HCT116 (cell line): Measurements from ENCODE around the gene TNFRSF8. TPM values are rescaled to one million over a fixed set of nuclear protein-coding genes. Genes with fewer than 3 reads are reported as not detected.

Source experiments
- ATAC-seq: fragments of 200-7000 bp; cut with Tn5 transposase; 2 replicates; pipeline ENCODE4 v1.9.1; 2020; ENCODE audit warnings: mild to moderate bottlenecking, moderate library complexity
- BruUV-seq: library from RNA; stranded (reverse); fragments of 400-500 nt; replicated peaks from 2 replicates; lab custom pipeline; 2021; lab: Mats Ljungman, UMichigan
- CTCF ChIA-PET: fragments of 300-600 bp; sonication (Branson Sonifier 250); formaldehyde crosslinking; loops from one replicate; lab custom pipeline; 2021; ENCODE audit warnings: antibody characterized with exemption; lab: Charles Lee
- POLR2A ChIA-PET: fragments of 300-600, 350-600 bp; sonication (Branson Sonifier 250); formaldehyde crosslinking; loops from one replicate; lab custom pipeline; 2021; ENCODE audit warnings: antibody characterized with exemption; lab: Charles Lee
- RAD21 ChIA-PET, 2 experiments: fragments of 300-600 bp; sonication (Branson Sonifier 250); formaldehyde crosslinking; loops; one replicate each; lab custom pipeline; 2023; ENCODE audit warnings: low total read pairs in 2 of 2; ENCODE audit not compliant: uncharacterized antibody in 2 of 2, unreplicated experiment in 2 of 2, low non-redundant PET in 1 of 2; lab: Charles Lee
- DNase-seq: peaks from one replicate; pipeline ENCODE4 v3.0.0-alpha.2; 2010; ENCODE audit warnings: low read depth, low spot score
- H2AFZ ChIP-seq: fragments of 200-600 bp; shearing (Covaris generic), sonication (generic); 2 replicates; pipeline ENCODE4 v1.6.1; 2017; ENCODE audit warnings: low read depth, mixed run types, mixed read lengths, antibody characterized with exemption, low read length; ENCODE audit not compliant: poor library complexity, severe bottlenecking
- H3K27ac ChIP-seq: 2 replicates; pipeline ENCODE4 v1.5.1; 2012; ENCODE audit warnings: low read depth, low read length
- H3K27me3 ChIP-seq: fragments of 200-600 bp; sonication (generic); 2 replicates; pipeline ENCODE4 v1.6.1; 2016; ENCODE audit warnings: mixed run types, low read length, mixed read lengths; ENCODE audit not compliant: insufficient read depth
- H3K36me3 ChIP-seq, 2 experiments: fragments of 200-500 bp in 1 of 2; fragments of 200-600 bp in 1 of 2; sonication (Bioruptor generic) in 1 of 2; sonication (generic) in 1 of 2; 2 replicates each; pipeline versions ENCODE4 v1.5.1 to v1.6.1; 2014 to 2016; ENCODE audit warnings: low read length in 2 of 2, inconsistent platforms in 1 of 2, mixed read lengths in 1 of 2, mixed run types in 1 of 2; ENCODE audit not compliant: insufficient read depth in 2 of 2, control insufficient read depth in 1 of 2
- H3K4me1 ChIP-seq, 2 experiments: fragments of 200-600 bp in 1 of 2; sonication (generic) in 1 of 2; 2 replicates each; pipeline versions ENCODE4 v1.5.1 to v1.6.1; 2012 to 2017; ENCODE audit warnings: low read length in 2 of 2, inconsistent platforms in 1 of 2, mild to moderate bottlenecking in 1 of 2, mixed read lengths in 1 of 2, mixed run types in 1 of 2, moderate library complexity in 1 of 2; ENCODE audit not compliant: insufficient read depth in 2 of 2, control insufficient read depth in 1 of 2
- H3K4me2 ChIP-seq: fragments of 200-600 bp; sonication (generic); 2 replicates; pipeline ENCODE4 v1.6.1; 2017; ENCODE audit warnings: mixed run types, low read length, mixed read lengths
- H3K4me3 ChIP-seq, 2 experiments: fragments of 200-600 bp in 1 of 2; sonication (generic) in 1 of 2; replicated peaks in 1 of 2; 2 replicates each; pipeline ENCODE4 v1.5.1; 2011 to 2016; ENCODE audit warnings: low read length in 2 of 2, control low read depth in 1 of 2, low read depth in 1 of 2, mild to moderate bottlenecking in 1 of 2, mixed read lengths in 1 of 2, mixed run types in 1 of 2
- H3K79me2 ChIP-seq: fragments of 200-600 bp; sonication (generic); 2 replicates; pipeline ENCODE4 v1.6.1; 2017; ENCODE audit warnings: mild to moderate bottlenecking, mixed run types, low read length, moderate library complexity, mixed read lengths; ENCODE audit not compliant: insufficient read depth
- H3K9ac ChIP-seq: fragments of 200-600 bp; sonication (generic); 2 replicates; pipeline ENCODE4 v1.6.1; 2016; ENCODE audit warnings: low read length, mixed read lengths
- H3K9me2 ChIP-seq: fragments of 200-600 bp; sonication (generic), shearing (Covaris generic); 2 replicates; pipeline ENCODE4 v1.6.1; 2017; ENCODE audit warnings: mixed run types, mild to moderate bottlenecking, moderate library complexity; ENCODE audit not compliant: insufficient read depth
- H3K9me3 ChIP-seq, 2 experiments: fragments of 200-500 bp in 1 of 2; fragments of 200-600 bp in 1 of 2; sonication (Bioruptor generic) in 1 of 2; sonication (generic) in 1 of 2; 2 replicates each; pipeline ENCODE4 v1.6.1; 2014 to 2017; ENCODE audit warnings: low read length in 2 of 2, mixed read lengths in 2 of 2, inconsistent platforms in 1 of 2, low read depth in 1 of 2, mild to moderate bottlenecking in 1 of 2, mixed run types in 1 of 2, moderate library complexity in 1 of 2; ENCODE audit not compliant: control insufficient read depth in 1 of 2, insufficient read depth in 1 of 2
- H4K20me1 ChIP-seq: fragments of 200-600 bp; sonication (generic), shearing (Covaris generic); 2 replicates; pipeline ENCODE4 v1.6.1; 2017; ENCODE audit warnings: mixed run types, mild to moderate bottlenecking, moderate library complexity; ENCODE audit not compliant: insufficient read depth
- CEBPB ChIP-seq: IDR thresholded peaks from 2 replicates; pipeline ENCODE4 v1.6.1; 2012; ENCODE audit warnings: low read depth
- EGR1 ChIP-seq: IDR thresholded peaks from 2 replicates; pipeline ENCODE4 v1.6.1; 2012; ENCODE audit warnings: low read depth
- ELF1 ChIP-seq: IDR thresholded peaks from 2 replicates; pipeline ENCODE4 v1.6.1; 2012; ENCODE audit warnings: low read depth, borderline replicate concordance
- EZH2phosphoT487 ChIP-seq: fragments of 200-600 bp; IDR thresholded peaks from 2 replicates; pipeline ENCODE4 v1.6.1; 2018; ENCODE audit warnings: antibody characterized with exemption, borderline replicate concordance
- SIN3A ChIP-seq: IDR thresholded peaks from 2 replicates; pipeline ENCODE4 v1.6.1; 2012; ENCODE audit warnings: low read depth
- SRF ChIP-seq: IDR thresholded peaks from 2 replicates; pipeline ENCODE4 v1.6.1; 2012; ENCODE audit warnings: low read depth
- YY1 ChIP-seq: IDR thresholded peaks from 2 replicates; pipeline ENCODE4 v1.6.1; 2011; ENCODE audit warnings: low read length, low read depth, moderate library complexity, mild to moderate bottlenecking; ENCODE audit not compliant: insufficient replicate concordance; ENCODE audit errors: extremely low read depth
- ZNF274 ChIP-seq: fragments of 200-500 bp; sonication (Bioruptor generic); IDR thresholded peaks from 2 replicates; pipeline ENCODE4 v1.6.1; 2014; ENCODE audit warnings: mild to moderate bottlenecking, low read depth, low read length, inconsistent platforms
- intact Hi-C: fragments of 100-400 bp; cut with micrococcal nuclease; formaldehyde crosslinking; loops from 2 replicates; pipeline ENCODE4 v1.10.0; 2022
- total RNA-seq: library from RNA; stranded (reverse); gene quantifications from one replicate; pipeline ENCODE4 v1.2.1, GENCODE V29; 2021; ENCODE audit not compliant: unreplicated experiment
- TF ChIP-seq, protein P1 (sequence below), 3 experiments: fragments of 200-600 bp in 1 of 3; sonication (generic) in 1 of 3; IDR thresholded peaks in 2 of 3; conservative IDR thresholded peaks in 1 of 3; 2 replicates each; pipeline ENCODE4 v1.5.1; 2012 to 2017; ENCODE audit warnings: low read depth in 2 of 3, low read length in 2 of 3, antibody characterized with exemption in 1 of 3, borderline replicate concordance in 1 of 3, control low read depth in 1 of 3, mild to moderate bottlenecking in 1 of 3, mixed read lengths in 1 of 3, mixed run types in 1 of 3, moderate library complexity in 1 of 3; ENCODE audit not compliant: insufficient read depth in 1 of 3
- TF ChIP-seq, protein P2 (sequence below): IDR thresholded peaks from 2 replicates; pipeline ENCODE4 v1.6.1; 2011; ENCODE audit warnings: mild to moderate bottlenecking, low read length, moderate library complexity; ENCODE audit not compliant: insufficient replicate concordance; ENCODE audit errors: extremely low read depth

The TNFRSF8 gene
- total RNA-seq, 1 experiment from 2014 or later: 0.17 TPM

DNA sequence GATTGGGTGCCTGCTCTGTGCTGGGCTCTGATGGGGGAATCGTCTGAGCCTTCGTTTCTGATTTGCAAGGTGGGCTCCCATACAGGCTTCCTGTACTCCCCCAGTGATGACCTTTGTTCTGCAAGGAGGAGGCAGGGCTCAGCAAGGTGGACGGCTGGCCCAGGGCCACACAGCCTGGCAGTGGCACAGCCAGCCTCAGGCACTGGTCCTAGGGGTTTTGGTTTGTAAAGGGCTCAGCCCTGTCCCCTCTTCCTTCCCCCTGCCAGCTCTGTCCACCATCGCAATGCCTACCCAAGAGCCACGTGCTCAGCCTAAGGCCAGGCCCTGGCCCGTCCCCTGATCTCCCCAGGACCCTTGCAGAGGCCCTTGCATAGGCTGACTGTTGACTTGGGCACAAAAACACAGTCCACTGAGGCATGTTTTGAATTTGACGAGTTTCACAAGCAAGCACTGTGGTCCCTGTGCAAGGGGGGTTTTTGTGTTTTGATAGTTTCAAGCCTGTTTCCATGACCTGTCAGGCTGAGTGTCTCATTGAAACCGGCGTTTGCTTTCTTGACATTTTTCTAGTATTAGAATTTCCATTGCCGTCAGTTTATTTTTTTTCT lies 64.2 kb downstream of the TNFRSF8 start:
- H3K27me3 ChIP-seq: no peaks in the 10 kb centered on the region
- H3K36me3 ChIP-seq: no peaks in the 10 kb centered on the region
- H4K20me1 ChIP-seq: no peaks in the 10 kb centered on the region
- CTCF ChIA-PET: interaction anchor here (5.4 kb wide), 1 partner anchor 83 kb away, joined by 63 read pairs; no protein-coding TSS in a partner anchor
- H3K4me1 ChIP-seq: 0 out of 4 replicates have a peak, but pooled peaks cover 0 to 4% of the 10 kb centered on the region in 2 experiments
- no peak overlapping the region for H3K4me2 ChIP-seq
- no peak overlapping the region for H3K4me3 ChIP-seq
- H3K9me2 ChIP-seq: no peaks in the 10 kb centered on the region
- BruUV-seq: no TSS peak
- H3K9ac ChIP-seq: no peak overlapping the region
- no peaks in the 10 kb centered on the region for H3K9me3 ChIP-seq
- RAD21 ChIA-PET: interaction anchor here in 1 of 2 experiments (0.9 kb wide), 1 partner anchor 33 kb away, joined by 3 read pairs; no protein-coding TSS in a partner anchor
- H2AFZ ChIP-seq: no peak overlapping the region
- POLR2A ChIA-PET: no interaction called here
- DNase-seq (no peak), ATAC-seq (no peak)
- no peak overlapping the region for H3K27ac ChIP-seq
- H3K79me2 ChIP-seq: no peaks in the 10 kb centered on the region
- TF ChIP-seq SRF: no peak
- no peak for TF ChIP-seq ELF1
- no peak for TF ChIP-seq EGR1
- no peak for TF ChIP-seq YY1
- TF ChIP-seq, protein P1, sequence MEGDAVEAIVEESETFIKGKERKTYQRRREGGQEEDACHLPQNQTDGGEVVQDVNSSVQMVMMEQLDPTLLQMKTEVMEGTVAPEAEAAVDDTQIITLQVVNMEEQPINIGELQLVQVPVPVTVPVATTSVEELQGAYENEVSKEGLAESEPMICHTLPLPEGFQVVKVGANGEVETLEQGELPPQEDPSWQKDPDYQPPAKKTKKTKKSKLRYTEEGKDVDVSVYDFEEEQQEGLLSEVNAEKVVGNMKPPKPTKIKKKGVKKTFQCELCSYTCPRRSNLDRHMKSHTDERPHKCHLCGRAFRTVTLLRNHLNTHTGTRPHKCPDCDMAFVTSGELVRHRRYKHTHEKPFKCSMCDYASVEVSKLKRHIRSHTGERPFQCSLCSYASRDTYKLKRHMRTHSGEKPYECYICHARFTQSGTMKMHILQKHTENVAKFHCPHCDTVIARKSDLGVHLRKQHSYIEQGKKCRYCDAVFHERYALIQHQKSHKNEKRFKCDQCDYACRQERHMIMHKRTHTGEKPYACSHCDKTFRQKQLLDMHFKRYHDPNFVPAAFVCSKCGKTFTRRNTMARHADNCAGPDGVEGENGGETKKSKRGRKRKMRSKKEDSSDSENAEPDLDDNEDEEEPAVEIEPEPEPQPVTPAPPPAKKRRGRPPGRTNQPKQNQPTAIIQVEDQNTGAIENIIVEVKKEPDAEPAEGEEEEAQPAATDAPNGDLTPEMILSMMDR (IDR thresholded peaks at IDR 0.05 in 2 of 3, conservative IDR thresholded peaks at IDR 0.05 in 1 of 3; ENCODE audit: borderline replicate concordance in 1 of 3, insufficient read depth in 1 of 3, low read depth in 2 of 3, low read length in 2 of 3): no peak
- intact Hi-C loops: loop anchor here (10.0 kb wide), 1 partner anchor 527 kb away; no protein-coding TSS in a partner anchor

DNA sequence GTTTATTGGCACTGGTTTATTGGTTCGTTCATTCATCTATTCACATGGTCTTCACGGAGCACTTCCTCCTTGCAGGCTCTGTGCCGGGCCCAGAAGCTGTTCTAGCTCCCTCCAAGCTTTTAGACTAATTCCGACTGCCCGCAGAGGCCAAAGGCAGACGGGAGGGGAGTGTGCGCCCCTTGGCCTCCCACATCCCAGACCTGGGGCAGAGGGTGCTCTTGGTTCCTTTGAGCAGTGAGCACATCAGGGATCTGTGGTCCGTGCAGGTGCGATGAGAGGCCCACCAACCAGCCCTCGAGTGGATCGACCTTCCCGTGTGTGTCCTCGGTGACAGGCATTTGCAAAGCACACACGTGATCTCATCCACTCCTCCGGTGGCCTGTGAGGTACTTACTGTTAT lies 65.0 kb downstream of the TNFRSF8 start:
- no peak for ATAC-seq
- H2AFZ ChIP-seq: no peak overlapping the region
- DNase-seq: no peak
- POLR2A ChIA-PET: no interaction called here
- H3K27me3 ChIP-seq: no peaks in the 10 kb centered on the region
- H3K4me2 ChIP-seq: no peak overlapping the region
- H3K79me2 ChIP-seq: no peaks in the 10 kb centered on the region
- H3K36me3 ChIP-seq: no peaks in the 10 kb centered on the region
- H3K9ac ChIP-seq: no peak overlapping the region
- CTCF ChIA-PET: interaction anchor here (5.4 kb wide), 1 partner anchor 82 kb away, joined by 63 read pairs; no protein-coding TSS in a partner anchor
- intact Hi-C loops: loop anchor here (10.0 kb wide), 1 partner anchor 527 kb away; no protein-coding TSS in a partner anchor
- BruUV-seq: no TSS peak
- 0 out of 4 replicates have a peak, but pooled peaks cover 0 to 4% of the 10 kb centered on the region in 2 experiments for H3K4me1 ChIP-seq
- RAD21 ChIA-PET: interaction anchor here in 1 of 2 experiments (0.9 kb wide), 1 partner anchor 32 kb away, joined by 3 read pairs; no protein-coding TSS in a partner anchor
- no peak overlapping the region for H3K4me3 ChIP-seq
- H3K9me3 ChIP-seq: no peaks in the 10 kb centered on the region
- no peak overlapping the region for H3K27ac ChIP-seq
- no peaks in the 10 kb centered on the region for H4K20me1 ChIP-seq
- no peaks in the 10 kb centered on the region for H3K9me2 ChIP-seq
- no peak for TF ChIP-seq ZNF274
- no peak for TF ChIP-seq SIN3A
- TF ChIP-seq, protein P2, sequence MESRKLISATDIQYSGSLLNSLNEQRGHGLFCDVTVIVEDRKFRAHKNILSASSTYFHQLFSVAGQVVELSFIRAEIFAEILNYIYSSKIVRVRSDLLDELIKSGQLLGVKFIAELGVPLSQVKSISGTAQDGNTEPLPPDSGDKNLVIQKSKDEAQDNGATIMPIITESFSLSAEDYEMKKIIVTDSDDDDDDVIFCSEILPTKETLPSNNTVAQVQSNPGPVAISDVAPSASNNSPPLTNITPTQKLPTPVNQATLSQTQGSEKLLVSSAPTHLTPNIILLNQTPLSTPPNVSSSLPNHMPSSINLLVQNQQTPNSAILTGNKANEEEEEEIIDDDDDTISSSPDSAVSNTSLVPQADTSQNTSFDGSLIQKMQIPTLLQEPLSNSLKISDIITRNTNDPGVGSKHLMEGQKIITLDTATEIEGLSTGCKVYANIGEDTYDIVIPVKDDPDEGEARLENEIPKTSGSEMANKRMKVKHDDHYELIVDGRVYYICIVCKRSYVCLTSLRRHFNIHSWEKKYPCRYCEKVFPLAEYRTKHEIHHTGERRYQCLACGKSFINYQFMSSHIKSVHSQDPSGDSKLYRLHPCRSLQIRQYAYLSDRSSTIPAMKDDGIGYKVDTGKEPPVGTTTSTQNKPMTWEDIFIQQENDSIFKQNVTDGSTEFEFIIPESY: no peak
- no peak for TF ChIP-seq SRF
- TF ChIP-seq EGR1: no peak
- TF ChIP-seq EZH2phosphoT487: no peak
- TF ChIP-seq CEBPB: no peak
